H4 (cell line): Measurements from ENCODE around the gene CTTN. TPM values are rescaled to one million over a fixed set of nuclear protein-coding genes. Genes with fewer than 3 reads are reported as not detected.
"Not testable (repeated sequence)": the region's sequence is repeated elsewhere in the genome, so short reads cannot be mapped to it uniquely, and the experiment has no call there.

ENCODE experiments used
- DNase-seq: peaks from one replicate; pipeline ENCODE4 v3.0.0-alpha.2; 2015; ENCODE audit warnings: low spot score
- total RNA-seq: library from RNA; depleted of rRNA; stranded (reverse); fragments of >200 nt; shearing (Covaris generic); gene quantifications from 2 replicates; pipeline ENCODE4 v1.2.3, GENCODE V29; 2014

Gene CTTN
- total RNA-seq, 1 experiment from 2014 or later: 118 TPM

DNA sequence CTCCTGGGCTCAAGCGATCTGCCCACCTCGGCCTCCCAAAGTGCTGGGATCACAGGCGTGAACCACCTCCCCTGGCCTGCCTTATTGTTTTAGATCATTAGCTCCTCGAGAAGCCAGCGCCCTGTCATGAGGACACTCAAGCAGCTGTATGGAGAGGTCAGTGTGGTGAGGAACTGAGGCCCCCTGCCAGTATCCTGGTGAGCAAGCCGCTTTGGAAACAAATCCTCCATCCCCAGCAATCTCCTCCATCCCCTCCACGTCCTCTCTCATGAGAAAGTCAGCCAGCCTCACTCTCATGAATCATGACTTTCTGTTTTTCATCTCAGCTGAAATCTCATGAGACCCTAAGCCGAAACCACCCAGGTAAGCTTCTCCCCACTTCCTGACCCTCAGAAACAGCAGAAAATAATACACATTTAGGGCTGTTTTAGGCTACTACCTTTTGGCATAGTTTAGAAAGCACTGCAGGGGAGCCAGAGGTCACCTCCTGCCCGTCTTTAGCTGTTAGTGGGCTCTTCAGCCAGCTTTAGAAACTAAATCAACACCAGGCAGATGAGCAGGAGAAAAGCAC lies 56.0 kb downstream of the CTTN start:
- no peak for DNase-seq

- not testable (repeated sequence) for DNase-seq
These were observed 56.5 kb downstream of the CTTN start for GRCh38 chr11:70454811-70455210.

- DNase-seq: no peak
These were observed 57.0 kb downstream of the CTTN start for GRCh38 chr11:70455354-70455753.

- DNase-seq: no peak
These were observed 58.7 kb downstream of the CTTN start for GRCh38 chr11:70456921-70457532.

DNA sequence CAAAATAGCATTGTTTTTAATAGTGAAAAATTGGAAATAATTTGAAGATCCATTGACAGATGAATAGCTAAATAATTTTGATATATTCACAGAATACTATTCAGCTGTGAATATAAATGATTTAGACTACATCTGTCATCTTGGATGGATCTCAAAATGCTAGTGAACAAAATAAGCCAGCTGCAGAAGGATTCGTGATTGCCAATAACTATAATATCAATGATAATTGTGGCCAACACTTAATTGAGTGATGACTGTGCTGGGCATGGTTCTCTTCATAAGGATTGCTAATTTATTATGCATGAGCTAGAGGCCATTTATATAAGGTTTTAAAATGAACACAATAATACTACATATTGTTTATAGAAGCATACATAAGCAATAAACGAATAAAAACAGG lies 60.4 kb downstream of the CTTN start:
- no peak for DNase-seq

DNA sequence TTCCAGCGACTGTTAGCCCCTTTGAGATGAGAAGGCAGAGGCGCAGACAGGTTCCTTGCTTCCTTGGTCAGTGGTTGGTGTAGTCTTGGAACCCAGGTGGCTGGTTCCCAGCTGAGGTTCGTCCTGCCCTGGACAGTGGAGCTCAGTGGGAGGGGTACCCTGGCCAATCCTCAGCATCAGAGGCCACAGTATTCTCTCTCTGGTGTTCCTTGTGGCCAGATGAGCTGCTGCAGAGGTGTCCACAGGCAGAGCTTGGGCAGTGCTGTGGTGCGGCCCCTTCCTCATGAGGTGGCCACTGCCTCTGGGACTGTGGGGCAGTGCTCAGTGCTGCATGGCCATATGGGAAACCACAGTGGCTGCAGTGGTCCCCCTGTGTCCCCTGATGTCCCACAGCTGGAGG lies 61.8 kb downstream of the CTTN start:
- DNase-seq: no peak

DNA sequence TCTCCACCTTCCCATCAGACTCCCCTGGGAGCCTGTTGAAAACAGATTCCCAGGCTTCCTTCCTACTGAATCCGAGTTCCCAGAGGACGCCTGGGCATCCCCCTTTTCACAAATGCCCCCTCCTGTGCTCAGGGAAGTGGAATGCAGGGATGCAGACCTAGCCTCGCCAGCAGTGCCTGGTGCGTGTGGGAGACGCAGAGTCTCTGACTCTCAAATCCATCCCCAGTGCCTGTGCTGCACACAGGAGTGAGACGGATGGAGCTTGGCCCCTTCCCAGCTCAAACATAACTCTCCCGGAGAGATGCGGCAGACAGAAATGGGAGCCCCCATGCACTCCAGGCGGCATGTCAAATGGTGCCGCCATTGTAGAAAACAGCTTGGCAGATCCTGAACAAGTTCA lies 62.6 kb downstream of the CTTN start:
- no peak for DNase-seq

DNA sequence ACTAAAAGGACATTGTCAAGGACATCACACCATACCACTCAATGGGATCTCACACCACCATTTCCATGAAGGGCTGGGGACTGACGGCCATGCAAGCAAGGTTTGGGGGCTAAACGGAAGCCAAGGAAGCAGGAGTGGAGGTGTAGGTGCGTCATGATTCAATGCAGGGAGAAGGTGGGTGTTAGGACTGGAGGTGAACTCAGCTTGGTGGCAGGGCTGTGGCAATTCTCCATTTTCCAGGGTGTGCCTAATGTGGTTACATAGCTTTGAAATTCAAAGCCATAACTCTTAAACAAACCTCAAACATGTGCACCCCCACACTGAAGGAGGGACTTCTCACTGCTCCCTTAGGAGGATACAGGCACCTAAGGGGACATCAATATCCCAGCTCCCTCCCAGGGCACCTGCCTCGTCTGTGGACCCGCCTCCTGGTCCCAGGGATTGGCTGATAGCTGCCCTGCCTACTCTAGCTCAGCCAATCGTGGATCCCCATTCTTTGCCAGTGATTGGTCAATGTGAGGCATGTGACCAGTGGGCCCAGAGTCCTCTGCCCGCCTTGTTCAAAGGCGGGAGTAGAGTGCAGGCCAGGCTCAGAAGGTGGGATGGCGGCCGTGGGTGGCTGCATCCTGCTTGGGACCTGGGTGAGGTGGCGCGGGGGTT lies 64.6 kb downstream of the CTTN start:
- DNase-seq: no peak

DNA sequence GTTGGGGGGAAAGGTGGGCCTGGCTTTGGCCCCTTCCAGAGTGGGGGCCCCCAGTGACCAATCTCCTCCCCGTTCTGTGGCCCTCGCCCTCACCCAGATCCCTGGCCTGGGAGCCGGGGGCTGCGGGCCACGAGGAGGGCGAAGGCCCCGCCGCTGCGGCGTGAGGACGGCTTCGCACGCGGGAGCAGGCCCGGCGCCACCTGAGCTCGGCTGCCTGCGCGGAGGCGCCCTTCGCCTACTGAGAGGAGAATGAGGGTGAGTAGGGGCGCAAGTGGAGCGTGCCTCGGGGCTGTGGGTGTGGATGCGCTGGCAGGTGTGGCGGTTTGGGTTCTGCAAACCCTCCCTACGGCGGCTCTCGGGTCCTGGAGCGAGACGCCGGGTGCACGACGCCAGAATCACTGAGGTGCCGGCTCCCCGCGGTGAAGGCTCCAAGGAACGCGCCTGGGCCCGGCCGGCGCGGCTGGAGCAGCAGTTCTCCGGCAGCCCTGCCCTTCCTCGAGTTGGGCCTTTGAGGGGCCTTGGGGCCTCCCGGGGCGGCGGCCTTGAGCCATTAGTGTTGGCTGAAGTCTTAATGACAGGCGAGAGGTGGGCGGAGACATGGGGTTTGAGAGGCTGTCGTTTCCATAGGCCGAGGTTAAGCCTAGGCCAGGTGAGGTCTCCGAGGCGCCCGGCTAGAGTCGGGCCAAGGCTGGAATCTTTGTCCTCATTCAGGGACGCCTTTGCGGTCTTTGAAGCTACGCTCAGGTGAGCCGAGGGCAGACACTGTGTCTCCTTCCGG lies 65.3 kb downstream of the CTTN start:
- no peak for DNase-seq

DNA sequence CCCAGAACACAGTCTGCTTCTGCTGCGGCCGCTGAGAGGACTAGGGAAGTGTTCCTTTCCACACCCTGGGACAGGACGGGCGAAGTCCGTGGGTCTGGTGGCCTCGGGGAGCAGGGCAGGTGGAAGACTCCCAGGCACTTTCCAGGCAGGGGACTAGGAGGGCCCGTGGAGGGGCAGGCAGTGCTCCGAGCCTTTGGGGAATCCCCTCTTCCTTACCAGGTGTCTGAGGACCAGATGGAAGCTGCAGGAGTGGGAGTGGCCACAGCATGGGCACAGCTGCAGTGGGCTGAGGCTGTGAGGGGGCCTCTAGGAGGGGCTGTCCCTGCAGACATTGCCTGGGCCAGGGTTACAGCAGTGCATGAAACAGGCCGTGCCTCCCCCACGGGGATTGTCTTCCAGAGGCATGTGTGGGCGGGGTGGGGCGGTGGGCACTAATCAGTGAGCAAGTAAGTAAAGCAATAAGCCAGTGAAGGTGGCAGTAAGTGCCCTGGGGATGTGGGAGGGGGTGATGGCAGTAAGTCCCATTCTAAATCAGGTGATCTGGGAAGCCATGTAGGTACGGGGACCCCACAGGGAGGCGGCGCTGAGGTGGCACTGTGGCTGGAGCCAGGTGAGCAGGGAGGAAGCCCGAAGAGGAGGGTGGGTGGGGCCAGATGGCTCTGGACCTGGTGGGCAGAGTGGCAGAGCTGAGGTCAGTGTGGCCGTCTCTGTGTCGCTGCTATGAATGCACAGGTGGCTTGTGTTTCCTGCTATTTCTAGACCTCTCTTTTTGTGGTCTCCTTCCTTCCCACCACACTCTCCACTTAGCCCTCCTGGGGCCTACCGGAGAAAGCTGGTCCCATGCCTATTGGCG lies 66.4 kb downstream of the CTTN start:
- no peak for DNase-seq

- no peak for DNase-seq
These were observed 67.8 kb downstream of the CTTN start for GRCh38 chr11:70466154-70466553.

DNA sequence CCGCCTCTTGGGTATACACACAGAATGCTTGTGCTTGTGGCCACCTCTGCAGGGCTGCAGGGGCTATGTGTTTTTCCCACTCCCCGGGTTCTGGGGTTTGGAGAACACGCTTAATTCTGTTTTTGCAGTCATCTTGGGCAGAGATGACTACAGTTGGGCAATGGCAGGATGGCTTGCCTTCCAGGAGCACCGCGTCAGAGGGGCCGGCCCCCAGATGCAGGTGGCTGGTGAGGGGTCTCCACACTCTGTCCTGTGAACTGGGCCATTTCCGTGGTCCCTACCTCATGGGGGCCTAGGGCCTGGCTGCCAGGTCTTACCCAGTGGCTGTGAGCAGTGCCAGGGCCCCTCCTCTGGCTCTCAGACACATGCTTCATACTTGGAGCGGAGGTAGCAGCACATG lies 68.3 kb downstream of the CTTN start:
- no peak for DNase-seq

DNA sequence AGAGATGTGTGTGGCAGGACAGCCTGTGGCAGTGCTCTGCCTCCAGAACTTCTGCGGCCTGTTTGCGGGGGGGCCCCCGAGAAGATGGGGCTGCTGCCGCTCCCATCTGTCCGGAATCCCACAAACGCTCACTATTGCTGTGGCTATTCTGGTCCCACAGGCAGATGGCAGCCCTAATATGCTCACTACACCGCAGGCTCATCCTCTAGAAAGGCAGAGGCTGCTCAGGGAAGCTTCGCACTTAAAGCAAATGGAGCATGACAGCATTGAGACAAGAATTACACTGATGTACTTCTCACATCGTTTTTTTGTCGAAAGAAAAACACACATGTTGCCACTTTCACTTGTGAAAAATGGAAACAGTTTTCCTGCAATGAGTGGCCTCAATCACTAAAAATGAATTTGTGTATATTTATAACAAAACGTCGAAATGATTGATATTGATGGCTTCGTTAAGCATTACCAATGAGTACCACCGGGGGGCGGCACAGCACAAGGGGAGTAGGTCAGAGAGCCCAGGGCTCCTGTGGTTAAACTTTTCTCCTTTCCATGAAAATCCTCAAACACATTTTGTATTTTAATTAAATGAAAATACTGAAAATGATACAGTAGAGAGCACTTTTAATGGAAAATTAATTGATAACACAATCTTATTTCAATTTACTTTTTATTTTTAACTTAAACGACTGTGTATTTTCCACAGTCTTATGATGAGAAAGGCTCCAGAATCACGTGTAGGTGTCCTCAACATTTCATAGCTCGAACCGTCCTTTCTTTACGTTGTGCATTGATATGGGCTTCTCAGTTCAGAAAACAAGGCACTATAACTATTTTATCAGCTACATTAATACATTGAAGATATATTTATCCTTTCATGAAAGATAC lies 69.1 kb downstream of the CTTN start:
- peak; percentile 26 for DNase-seq

GRCh38 chr11:70468256-70469195 lies 70.2 kb downstream of the CTTN start:
- no peak for DNase-seq

GRCh38 chr11:70470127-70470526 lies 71.8 kb downstream of the CTTN start:
- DNase-seq: peak; percentile 90

GRCh38 chr11:70471254-70471653 lies 72.9 kb downstream of the CTTN start:
- peak; percentile 40 for DNase-seq

GRCh38 chr11:70472240-70472639 lies 73.9 kb downstream of the CTTN start:
- no peak for DNase-seq

- DNase-seq: no peak
These were observed 75.0 kb downstream of the CTTN start for GRCh38 chr11:70473186-70473872.
